ENCODE results near the gene CCDC91. TPM values are rescaled to one million over a fixed set of nuclear protein-coding genes. Genes with fewer than 3 reads are reported as not detected.

The CCDC91 gene
- polyA plus RNA-seq, 1 donor (not counting 4 experiments of a cell fraction or from before 2014, with no cell fraction given): 26.5 TPM

- Histone ChIP-seq H3K4me2 (ENCODE audit: control insufficient read depth, extremely low read depth, insufficient read depth, low read depth, low read length) (no peak overlapping the region), H2AFZ (ENCODE audit: control insufficient read depth, low read length) (no peak overlapping the region), H3K4me3 (ENCODE audit: control insufficient read depth in 2 of 3, extremely low read depth in 1 of 3, insufficient read depth in 2 of 3, low read depth in 1 of 3, low read length in 3 of 3) (no peak overlapping the region), H3K9ac (ENCODE audit: control insufficient read depth, extremely low read depth, insufficient read depth, low read length) (no peak overlapping the region), H3K4me1 (ENCODE audit: control insufficient read depth, extremely low read depth, insufficient read depth, low read length) (no peaks in the 10 kb centered on the region), H3K9me3 (ENCODE audit: control insufficient read depth, low read depth, low read length) (no peaks in the 10 kb centered on the region), H3K36me3 (ENCODE audit: control insufficient read depth in 2 of 2, extremely low read depth in 1 of 2, insufficient read depth in 2 of 2, low read length in 2 of 2) (no peaks in the 10 kb centered on the region), H3K27ac (ENCODE audit: control insufficient read depth, insufficient read depth, low read length) (no peak overlapping the region), H3K9me1 (ENCODE audit: control insufficient read depth, extremely low read depth, insufficient read depth, low read length) (no peaks in the 10 kb centered on the region), H3K27me3 (ENCODE audit: control insufficient read depth, extremely low read depth, insufficient read depth, low read length) (no peaks in the 10 kb centered on the region), H4K20me1 (ENCODE audit: control insufficient read depth, extremely low read depth, insufficient read depth, low read length) (no peaks in the 10 kb centered on the region), H3K79me2 (ENCODE audit: control insufficient read depth, insufficient read depth, low read length) (peaks cover 2% of the 10 kb centered on the region)
- TF ChIP-seq CTCF (optimal IDR thresholded peaks at IDR 0.05 in 1 of 3, IDR thresholded peaks at IDR 0.05 in 1 of 3, conservative IDR thresholded peaks at IDR 0.05 in 1 of 3; ENCODE audit: extremely low read depth in 1 of 3, insufficient read depth in 2 of 3, low read length in 3 of 3): no peak
- TF ChIP-seq EZH2 (IDR thresholded peaks at IDR 0.05; ENCODE audit: low read length): no peak
- DNase-seq (ENCODE audit: low read depth, low spot score) (no peak), FAIRE-seq (no peak)
- dilution Hi-C loops (cut with MboI; ENCODE audit: extremely low pct_ligation_motif_present, low sequenced_read_pairs): no loop called here
Measured at GRCh38 chr12:28223858-28224257, 33.6 kb downstream of the CCDC91 start.

- no peak overlapping the region for H3K4me2 ChIP-seq (ENCODE audit: control insufficient read depth, extremely low read depth, insufficient read depth, low read depth, low read length)
- no peak overlapping the region for H3K9ac ChIP-seq (ENCODE audit: control insufficient read depth, extremely low read depth, insufficient read depth, low read length)
- H3K4me1 ChIP-seq (ENCODE audit: control insufficient read depth, extremely low read depth, insufficient read depth, low read length): peaks cover 2% of the 10 kb centered on the region
- dilution Hi-C loops (cut with MboI; ENCODE audit: extremely low pct_ligation_motif_present, low sequenced_read_pairs): no loop called here
- no peaks in the 10 kb centered on the region for H3K9me3 ChIP-seq (ENCODE audit: control insufficient read depth, low read depth, low read length)
- no peaks in the 10 kb centered on the region for H3K27me3 ChIP-seq (ENCODE audit: control insufficient read depth, extremely low read depth, insufficient read depth, low read length)
- H2AFZ ChIP-seq (ENCODE audit: control insufficient read depth, low read length): no peak overlapping the region
- peaks cover 2% of the 10 kb centered on the region for H3K79me2 ChIP-seq (ENCODE audit: control insufficient read depth, insufficient read depth, low read length)
- no peaks in the 10 kb centered on the region for H3K9me1 ChIP-seq (ENCODE audit: control insufficient read depth, extremely low read depth, insufficient read depth, low read length)
- TF ChIP-seq EZH2 (IDR thresholded peaks at IDR 0.05; ENCODE audit: low read length) (no peak), CTCF (optimal IDR thresholded peaks at IDR 0.05 in 1 of 3, IDR thresholded peaks at IDR 0.05 in 1 of 3, conservative IDR thresholded peaks at IDR 0.05 in 1 of 3; ENCODE audit: extremely low read depth in 1 of 3, insufficient read depth in 2 of 3, low read length in 3 of 3) (no peak)
- peaks cover 0 to 2% of the 10 kb centered on the region in 2 experiments for H3K36me3 ChIP-seq (ENCODE audit: control insufficient read depth in 2 of 2, extremely low read depth in 1 of 2, insufficient read depth in 2 of 2, low read length in 2 of 2)
- no peaks in the 10 kb centered on the region for H4K20me1 ChIP-seq (ENCODE audit: control insufficient read depth, extremely low read depth, insufficient read depth, low read length)
- H3K27ac ChIP-seq (ENCODE audit: control insufficient read depth, insufficient read depth, low read length): no peak overlapping the region
- FAIRE-seq (no peak), DNase-seq (ENCODE audit: low read depth, low spot score) (no peak)
- H3K4me3 ChIP-seq (ENCODE audit: control insufficient read depth in 2 of 3, extremely low read depth in 1 of 3, insufficient read depth in 2 of 3, low read depth in 1 of 3, low read length in 3 of 3): no peak overlapping the region
Measured at GRCh38 chr12:28226705-28227104, 36.4 kb downstream of the CCDC91 start.
